HG03571 (cell line): ENCODE measurements around the gene ZFYVE9.

Experiments used
- ATAC-seq: cut with Tn5 transposase; IDR thresholded peaks from one replicate; pipeline ENCODE4 v1.9.1; 2021; ENCODE audit not compliant: unreplicated experiment

ZFYVE9 gene

DNA sequence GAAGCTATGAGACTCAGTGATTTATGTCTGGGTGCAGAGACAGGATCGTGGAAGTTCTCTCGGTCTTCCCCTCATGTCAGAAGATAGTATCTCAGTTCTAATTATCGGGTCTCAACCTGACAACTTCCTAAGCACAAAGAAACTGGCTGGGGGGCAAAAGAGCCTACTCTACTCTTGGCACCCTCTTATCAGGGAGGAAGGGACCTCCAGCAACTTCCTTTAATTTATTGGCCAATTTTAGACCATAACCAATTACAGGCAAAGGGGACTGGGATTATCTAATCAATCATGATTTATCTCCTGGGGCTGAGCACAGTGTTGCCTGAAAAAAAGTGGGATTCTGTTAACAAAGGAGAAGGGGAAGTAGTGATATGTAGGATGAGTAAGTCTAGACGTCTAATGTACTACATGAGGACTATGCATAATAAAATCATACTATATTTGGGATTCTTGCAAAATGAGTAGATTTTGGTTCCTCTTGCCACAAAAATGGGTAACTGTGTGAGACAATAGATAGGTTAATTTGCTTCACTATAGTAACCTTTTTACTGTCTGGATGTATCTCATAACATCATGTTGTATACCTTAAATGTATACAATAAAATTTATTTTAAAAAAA, 98.8 kb downstream of the ZFYVE9 start:
- no peak for ATAC-seq

GRCh38 chr1:52243221-52243987, 101.5 kb downstream of the ZFYVE9 start:
- ATAC-seq: no peak

- no peak for ATAC-seq
Measured at GRCh38 chr1:52249831-52250230, 107.9 kb downstream of the ZFYVE9 start.

DNA sequence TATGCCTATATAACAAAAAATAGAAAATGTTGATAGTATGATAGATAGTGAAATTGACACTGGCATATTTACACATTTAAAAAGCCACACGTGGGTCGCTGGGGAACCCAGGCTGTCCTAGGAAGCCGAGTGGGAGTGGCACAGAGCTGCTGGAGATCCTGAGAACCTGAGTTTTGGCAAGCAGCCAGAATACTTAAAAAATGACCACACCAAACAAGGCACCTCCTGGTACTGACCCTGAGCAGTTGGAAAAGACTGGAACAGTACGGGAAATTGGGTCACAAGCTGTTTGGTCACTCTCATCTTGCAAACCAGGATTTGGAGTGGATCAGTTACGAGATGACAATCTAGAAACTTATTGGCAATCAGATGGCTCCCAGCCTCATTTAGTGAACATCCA, 111.5 kb downstream of the ZFYVE9 start:
- ATAC-seq: no peak

GRCh38 chr1:52259886-52260285, 118.0 kb downstream of the ZFYVE9 start:
- ATAC-seq: no peak

DNA sequence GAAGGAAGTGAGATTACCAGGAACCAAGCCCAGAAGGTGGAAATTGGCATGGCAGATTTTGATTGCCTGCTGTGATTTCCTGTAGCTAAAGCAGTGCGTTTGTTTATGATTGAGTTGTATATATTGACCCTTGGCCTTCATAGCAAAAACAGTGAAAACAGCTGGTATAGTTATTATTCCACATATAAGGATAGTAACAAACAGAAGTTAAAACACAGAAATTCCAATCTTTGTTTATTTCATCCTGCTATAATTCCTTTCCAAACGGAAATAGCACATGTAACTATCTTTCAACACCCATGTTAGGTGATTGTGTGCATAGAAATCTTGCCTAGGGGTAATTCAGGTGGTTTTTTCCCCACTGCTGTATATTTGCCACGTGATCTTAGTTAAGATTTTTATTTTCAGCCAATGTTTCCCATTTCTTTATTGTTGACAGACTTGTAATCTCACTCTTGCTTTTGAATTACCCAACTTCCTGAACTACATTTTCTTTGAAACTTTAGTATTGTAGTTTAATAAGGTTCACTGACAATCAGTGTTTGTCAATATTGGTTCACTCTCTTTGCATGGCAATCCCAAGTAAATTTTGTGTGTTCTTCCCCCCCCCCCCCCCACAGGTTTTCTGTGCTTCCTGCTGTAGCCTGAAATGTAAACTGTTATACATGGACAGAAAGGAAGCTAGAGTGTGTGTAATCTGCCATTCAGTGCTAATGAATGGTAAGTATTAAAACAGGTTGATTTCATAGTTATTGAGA, 121.4 kb downstream of the ZFYVE9 start:
- ATAC-seq: no peak

GRCh38 chr1:52264530-52265115, 122.7 kb downstream of the ZFYVE9 start:
- ATAC-seq: no peak

- ATAC-seq: no peak
Measured at GRCh38 chr1:52266507-52266906, 124.6 kb downstream of the ZFYVE9 start.

GRCh38 chr1:52268372-52268771, 126.5 kb downstream of the ZFYVE9 start:
- ATAC-seq: no peak

DNA sequence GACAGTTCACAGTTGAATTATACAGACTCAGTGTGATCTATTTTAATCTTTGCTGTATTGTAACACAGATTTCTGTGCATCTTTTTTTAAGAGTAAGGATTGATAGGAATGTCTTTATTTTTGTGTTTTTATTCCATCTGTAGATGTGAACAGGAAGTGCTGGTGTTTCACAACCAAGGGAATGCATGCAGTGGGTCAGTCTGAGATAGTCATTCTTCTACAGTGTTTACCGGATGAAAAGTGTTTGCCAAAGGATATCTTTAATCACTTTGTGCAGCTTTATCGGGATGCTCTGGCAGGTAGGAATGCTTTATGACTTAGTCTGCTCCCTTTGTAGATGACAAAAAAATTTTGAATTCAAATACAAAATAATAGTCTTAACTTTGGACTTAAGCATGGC, 139.6 kb downstream of the ZFYVE9 start:
- ATAC-seq: no peak

DNA sequence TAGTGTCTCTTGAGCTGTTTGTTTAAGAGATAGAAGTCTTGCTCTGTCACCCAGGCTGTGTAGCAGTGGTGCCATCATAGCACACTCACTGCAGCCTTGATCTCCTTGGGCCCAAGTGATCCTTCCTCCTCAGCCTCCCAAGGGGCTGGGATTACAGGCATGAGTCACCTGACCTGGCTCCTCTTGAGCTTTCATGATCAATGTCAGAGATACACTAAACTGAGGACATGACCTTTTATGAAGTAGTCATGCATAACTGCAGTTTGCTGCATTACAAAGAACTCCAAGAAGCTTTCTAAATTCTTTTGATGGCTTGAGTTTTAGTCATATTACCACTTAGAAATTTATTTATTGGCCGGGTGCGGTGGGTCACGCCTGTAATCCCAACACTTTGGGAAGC, 146.4 kb downstream of the ZFYVE9 start:
- no peak for ATAC-seq

- no peak for ATAC-seq
Measured at GRCh38 chr1:52294580-52294979, 152.7 kb downstream of the ZFYVE9 start.

GRCh38 chr1:52296345-52296744, 154.5 kb downstream of the ZFYVE9 start:
- ATAC-seq: no peak

- ATAC-seq: no peak
Measured at GRCh38 chr1:52305417-52306226, 163.7 kb downstream of the ZFYVE9 start.

GRCh38 chr1:52306227-52307006, 164.5 kb downstream of the ZFYVE9 start:
- ATAC-seq: no peak

DNA sequence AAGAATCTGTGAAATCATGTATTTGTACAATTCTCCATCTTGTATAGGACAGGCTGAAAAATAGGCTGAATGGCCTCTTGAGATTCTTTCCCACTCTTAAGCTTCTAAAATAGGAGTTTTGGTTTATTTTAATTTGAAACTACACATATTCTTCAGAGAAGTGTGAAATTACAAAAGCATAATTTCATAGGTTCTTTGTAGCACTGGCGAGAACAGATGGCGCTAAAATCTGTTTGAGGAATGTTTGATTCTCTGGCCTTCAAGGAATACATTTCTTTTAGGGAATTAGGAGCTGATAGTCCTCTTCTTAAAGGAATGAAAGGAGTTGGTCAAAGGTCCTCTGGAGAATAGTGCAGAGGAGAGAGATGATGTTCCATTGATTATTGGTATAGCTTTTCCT, 179.2 kb downstream of the ZFYVE9 start:
- ATAC-seq: no peak

DNA sequence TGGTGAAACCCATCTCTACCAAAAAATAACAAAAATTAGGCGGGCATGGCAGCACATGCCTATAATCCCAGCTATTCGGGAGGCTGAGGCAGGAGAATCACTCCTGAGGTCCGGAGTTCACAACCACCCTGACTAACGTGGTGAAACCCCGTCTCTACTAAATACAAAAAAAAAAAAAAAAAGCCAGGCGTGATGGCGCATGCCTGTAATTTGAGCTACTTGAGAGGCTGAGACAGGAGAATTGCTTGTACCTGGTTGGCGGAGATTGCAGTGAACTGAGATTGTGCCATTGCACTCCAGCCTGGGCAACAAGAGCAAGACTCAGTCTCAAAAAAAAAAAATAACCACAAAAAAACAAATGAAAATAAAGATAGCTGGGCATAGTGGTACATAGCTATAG, 181.8 kb downstream of the ZFYVE9 start:
- no peak for ATAC-seq

GRCh38 chr1:52325786-52326185, 183.9 kb downstream of the ZFYVE9 start:
- ATAC-seq: no peak

GRCh38 chr1:52328615-52329014, 186.7 kb downstream of the ZFYVE9 start:
- no peak for ATAC-seq

GRCh38 chr1:52332411-52332810, 190.5 kb downstream of the ZFYVE9 start:
- ATAC-seq: no peak
